GM21528 (cell line): ENCODE measurements around the gene HTR5A.

Source experiments
- ATAC-seq: cut with Tn5 transposase; IDR thresholded peaks from one replicate; pipeline ENCODE4 v1.9.1; 2021; ENCODE audit warnings: mild to moderate bottlenecking, moderate library complexity; ENCODE audit not compliant: unreplicated experiment, low FRiP score

The HTR5A gene

GRCh38 chr7:155084021-155084420, 13.9 kb downstream of the HTR5A start:
- no peak for ATAC-seq

DNA sequence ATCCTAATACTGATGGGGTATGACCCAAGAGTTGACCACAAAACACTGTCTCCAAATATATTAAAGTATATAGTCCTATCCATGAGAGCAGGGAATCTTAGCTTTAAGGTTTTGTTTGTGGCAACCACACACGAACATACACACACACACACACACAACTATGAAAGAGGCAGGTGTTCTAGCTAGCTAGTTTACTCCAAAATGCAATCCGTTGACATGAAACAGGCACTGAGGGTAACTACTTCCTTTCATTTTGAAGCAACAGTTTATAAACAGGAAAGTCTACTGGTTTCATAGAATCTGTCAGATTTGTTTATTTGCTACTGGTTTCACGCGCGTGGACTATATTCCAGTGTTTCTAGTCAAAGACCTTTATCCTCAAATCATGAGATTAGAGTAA, 14.8 kb downstream of the HTR5A start:
- ATAC-seq = no peak

DNA sequence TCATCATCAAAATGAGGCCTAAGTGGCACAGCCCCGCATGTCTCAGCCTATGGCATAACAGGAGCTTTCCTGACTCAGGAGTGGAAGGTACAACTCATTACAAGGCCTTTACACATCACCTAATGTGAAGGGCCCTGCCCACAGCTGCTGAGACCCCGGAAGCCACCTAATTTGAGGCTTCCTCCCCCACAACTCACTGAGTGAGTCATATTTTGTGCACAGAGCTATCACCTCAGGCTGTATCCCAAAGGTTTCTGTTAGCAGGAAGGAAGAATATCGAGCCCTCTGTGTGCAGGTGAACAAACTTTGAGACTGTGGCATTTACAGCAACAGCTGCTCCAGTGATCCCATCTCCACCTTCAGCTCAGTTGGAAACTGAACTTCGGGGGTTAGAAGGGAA, 20.6 kb downstream of the HTR5A start:
- ATAC-seq = no peak

GRCh38 chr7:155093596-155093995, 23.5 kb downstream of the HTR5A start:
- ATAC-seq = no peak

GRCh38 chr7:155094636-155095135, 24.6 kb downstream of the HTR5A start:
- no peak for ATAC-seq

DNA sequence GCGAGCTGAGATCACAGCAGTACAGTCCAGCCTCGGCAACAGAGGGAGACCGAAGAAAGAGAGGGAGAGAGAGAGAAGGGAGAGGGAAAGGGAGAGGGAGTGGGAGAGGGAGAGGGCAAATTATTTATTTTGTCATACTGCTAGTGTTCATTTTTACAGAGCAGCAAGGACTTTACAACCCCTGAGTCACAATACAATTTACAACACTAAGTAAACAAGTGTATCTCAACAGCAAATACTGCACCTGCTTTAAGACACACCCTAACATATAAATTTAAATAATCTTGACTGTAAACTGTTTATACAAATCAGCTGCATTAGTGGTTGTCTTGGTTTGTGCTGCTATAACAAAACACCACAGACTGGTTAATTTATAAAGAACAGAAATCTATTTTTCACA, 27.2 kb downstream of the HTR5A start:
- no peak for ATAC-seq

DNA sequence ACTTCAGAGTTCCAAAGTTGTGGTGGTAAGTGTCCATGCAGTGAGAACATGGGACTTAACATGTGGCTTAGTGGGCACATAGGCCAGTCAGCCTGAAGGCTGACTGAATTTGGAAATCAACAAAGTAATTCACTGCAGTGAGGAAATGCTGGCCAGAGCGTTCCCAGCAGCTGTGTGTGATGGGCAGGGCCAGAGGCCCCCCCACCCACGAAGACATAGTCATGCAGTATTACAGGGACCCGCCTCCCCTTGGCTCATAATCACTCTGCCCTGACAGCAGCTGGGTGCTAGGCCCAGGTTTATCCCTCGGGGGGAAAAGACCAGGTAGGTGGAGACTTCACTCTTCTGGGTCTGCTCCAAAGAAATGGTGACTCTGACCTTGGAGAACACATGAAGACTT, 33.7 kb downstream of the HTR5A start:
- ATAC-seq = no peak

DNA sequence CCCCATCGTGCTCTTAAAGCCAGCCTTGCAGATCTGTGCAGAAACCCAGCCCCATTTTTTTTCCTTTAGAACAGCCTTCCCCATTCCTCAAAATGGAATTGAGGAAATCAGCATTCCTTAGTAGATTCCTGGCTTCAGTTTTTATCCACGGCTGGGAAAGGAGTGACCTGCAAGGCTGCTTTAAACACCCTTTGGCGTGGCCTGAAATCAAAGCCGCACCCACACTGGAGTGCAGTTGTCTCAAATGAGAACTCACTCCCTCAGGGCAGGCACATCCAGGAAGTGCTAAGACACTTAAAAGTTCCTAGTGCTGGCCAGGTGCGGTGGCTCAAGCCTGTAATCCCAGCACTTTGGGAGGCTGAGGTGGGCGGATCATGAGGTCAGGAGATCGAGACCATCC, 34.8 kb downstream of the HTR5A start:
- no peak for ATAC-seq

DNA sequence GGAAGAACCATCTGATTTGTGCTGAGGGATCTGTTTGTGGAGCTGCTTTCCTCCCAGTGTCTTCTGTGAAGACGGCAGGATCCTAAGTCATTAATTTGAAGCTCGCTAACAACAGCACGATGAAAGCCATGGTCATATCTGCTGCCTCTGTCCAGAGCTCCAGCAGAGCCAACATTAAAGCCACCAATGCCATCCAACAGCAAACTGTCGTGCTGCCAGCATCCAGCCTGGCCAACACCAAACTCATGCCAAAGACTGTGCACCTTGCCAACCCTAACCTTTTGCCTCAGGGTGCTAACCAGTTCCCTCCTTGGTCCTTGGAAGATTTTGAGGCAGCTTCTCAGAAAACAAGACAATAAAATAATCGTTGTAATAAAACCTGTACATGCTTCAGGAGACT, 36.2 kb downstream of the HTR5A start:
- ATAC-seq = no peak

GRCh38 chr7:155107126-155107525, 37.0 kb downstream of the HTR5A start:
- ATAC-seq = no peak

GRCh38 chr7:155108144-155108901, 38.2 kb downstream of the HTR5A start:
- no peak for ATAC-seq

GRCh38 chr7:155109121-155109520, 39.0 kb downstream of the HTR5A start:
- no peak for ATAC-seq

DNA sequence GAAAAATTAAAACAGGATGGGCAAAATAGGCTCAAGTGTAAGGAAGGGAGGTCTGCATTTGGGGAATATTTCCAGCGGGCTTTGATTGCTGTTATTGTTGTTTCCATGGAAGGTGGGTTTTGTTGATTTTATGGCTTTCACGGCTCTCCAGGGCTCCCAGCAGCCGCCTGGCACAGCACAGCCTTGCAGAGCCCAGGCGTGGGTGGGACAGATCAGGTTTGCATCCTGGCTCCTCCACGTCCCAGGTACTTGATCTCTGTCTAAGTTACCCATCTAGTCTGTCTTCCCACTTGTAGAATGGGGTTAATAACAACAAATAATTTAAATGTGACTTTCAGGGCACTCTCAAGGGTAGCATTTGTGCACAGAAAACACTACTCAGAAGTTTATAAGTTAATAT, 45.2 kb downstream of the HTR5A start:
- ATAC-seq = no peak

DNA sequence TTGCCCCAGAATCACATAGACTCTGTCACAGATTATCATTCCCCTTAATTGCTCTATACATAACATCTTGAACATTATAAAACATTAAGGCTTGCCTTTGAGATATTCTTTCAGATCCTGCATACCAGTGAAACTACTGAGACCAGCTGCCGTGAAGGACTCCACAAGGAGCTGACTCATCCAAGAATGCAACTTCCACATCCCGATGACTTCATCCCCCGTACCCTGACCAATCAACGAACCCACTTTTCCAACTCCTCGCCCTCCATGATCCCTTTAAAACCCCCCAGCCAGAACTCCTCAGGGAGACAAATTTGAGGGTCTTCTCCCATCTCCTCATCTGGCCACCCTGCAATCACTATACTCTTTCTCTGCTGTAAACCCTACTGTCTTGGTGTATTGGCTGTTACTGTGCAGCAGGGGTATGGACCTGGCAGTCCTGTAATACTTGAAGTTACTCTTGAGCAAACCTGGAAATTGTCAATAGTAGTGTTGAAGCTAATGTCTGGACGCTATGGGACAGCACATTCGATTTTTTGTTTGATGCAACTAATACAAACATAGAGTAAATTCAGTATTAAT, 49.8 kb downstream of the HTR5A start:
- no peak for ATAC-seq

GRCh38 chr7:155120460-155120859, 50.3 kb downstream of the HTR5A start:
- ATAC-seq = no peak

GRCh38 chr7:155122831-155123230, 52.7 kb downstream of the HTR5A start:
- no peak for ATAC-seq

- no peak for ATAC-seq
Measured at GRCh38 chr7:155123413-155123812, 53.3 kb downstream of the HTR5A start.

- ATAC-seq = no peak
Measured at GRCh38 chr7:155124706-155125105, 54.6 kb downstream of the HTR5A start.

DNA sequence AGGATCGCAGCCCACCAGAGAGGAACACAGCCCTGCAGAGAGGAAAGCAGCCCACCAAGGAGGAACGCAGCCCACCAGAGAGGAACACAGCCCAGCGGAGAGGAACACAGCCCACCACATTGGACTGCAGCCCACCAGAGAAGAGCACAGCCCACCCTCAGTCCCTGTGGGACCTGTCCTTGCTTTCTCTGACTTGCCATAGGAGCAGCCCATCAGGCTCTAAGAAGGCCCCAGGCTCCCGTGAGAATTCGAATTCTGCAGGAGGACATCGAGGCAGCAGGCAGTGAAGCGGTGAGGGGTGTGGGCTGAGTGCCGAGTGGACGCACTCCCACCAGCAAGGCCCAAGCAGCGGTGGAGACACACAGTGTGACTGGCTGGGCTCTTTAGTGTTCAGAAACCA, 59.1 kb downstream of the HTR5A start:
- no peak for ATAC-seq

DNA sequence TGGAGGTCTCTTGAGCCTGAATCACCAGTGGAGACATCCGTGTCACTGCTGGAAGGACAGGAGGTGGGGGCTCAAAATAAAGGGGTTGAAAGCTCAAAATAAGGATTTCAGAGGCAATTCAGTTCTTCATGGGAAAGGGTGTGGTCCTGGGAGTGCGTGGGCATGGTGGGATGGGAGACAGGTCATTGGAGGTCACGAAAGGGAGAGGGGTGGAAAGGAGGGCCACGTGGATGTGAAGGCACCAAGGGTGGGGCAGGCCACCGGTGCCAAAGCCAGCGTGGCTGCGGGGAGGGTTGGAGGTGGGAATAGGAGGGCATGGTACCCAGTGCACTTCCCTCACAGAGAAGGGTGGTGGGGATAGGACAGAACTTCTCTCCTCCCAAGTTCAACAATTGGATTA, 59.7 kb downstream of the HTR5A start:
- ATAC-seq = no peak

DNA sequence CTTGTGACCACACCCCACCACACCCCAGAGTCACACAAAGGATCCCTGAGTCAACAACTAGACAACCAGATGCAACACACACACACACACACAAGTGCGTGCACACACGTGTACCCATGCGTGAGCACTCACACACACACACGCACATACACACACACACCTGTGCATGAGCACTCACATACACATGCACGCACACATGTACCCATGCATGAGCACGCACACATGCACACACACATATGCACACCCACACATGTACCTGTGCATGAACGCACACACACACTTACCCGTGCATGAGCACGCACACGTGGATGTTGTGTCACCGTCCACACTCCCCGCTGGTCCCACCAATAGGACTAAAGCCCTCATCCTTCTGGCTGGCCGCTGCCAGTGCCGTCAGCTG, 60.4 kb downstream of the HTR5A start:
- no peak for ATAC-seq

DNA sequence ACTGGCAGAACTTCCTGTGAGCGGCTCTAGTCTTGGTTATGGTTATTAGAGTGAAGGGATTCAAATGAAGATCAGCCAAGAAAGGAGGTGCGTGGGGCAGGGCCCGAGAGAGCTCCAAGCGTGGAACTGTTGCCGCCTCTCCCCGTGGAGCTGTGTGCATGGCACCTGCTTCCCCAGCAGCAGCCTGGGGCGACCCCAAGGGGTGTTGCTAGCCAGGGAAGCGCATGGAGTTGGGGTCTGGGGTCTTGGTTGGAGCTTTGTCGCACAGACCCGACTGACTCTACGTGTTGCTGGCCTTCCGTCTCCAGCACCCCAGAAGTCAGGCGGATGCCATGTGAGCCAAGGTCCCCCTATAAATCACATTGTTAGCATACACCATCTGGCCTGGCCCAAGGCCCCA, 61.0 kb downstream of the HTR5A start:
- ATAC-seq = no peak
